GM21737 (cell line): Measurements from ENCODE around the gene EDEM3.

Experiments used
- ATAC-seq: cut with Tn5 transposase; IDR thresholded peaks from one replicate; pipeline ENCODE4 v1.9.1; 2021; ENCODE audit warnings: mild to moderate bottlenecking, moderate library complexity; ENCODE audit not compliant: unreplicated experiment

EDEM3 gene

DNA sequence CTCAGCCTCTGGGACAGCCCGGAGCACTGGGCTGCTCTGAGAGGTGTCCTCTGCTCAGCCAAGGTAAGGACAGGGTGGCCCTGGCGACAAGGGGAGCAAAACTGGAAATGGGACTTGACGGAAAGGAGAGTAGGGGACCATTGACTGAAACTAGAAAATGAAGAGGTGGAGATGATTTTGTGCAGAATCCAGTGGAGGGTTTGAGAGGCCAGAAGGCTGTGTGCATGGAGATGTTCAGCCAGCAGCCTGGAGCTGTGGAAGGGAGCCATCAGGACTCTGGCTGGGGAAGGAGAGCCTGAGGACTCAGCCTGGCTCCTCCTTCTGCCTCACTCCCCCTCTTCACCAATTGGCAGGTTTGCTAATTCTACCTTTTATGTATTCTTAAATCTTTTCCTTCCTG is 114.2 kb downstream of the EDEM3 start:
- no peak for ATAC-seq
